H1 (cell line): Measurements from ENCODE around the gene THSD1. TPM values are rescaled to one million over a fixed set of nuclear protein-coding genes. Genes with fewer than 3 reads are reported as not detected.
"Not testable (repeated sequence)": the region's sequence is repeated elsewhere in the genome, so short reads cannot be mapped to it uniquely, and the experiment has no call there.

Experiments used
- CTCF ChIA-PET: fragments of 300-600 bp; sonication (Branson Sonifier 250); formaldehyde crosslinking; loops from one replicate; lab custom pipeline; 2021; ENCODE audit not compliant: partially characterized antibody; lab: Charles Lee
- POLR2A ChIA-PET: fragments of 300-600 bp; sonication (Branson Sonifier 250); formaldehyde crosslinking; loops from one replicate; lab custom pipeline; 2021; ENCODE audit warnings: inconsistent platforms; ENCODE audit not compliant: partially characterized antibody; lab: Charles Lee
- DNase-seq, 2 experiments: peaks; one replicate each; pipeline versions ENCODE4 v3.0.0 to v3.0.0-alpha.2; 2010 to 2022; ENCODE audit warnings: low spot score in 2 of 2, low read depth in 1 of 2, mixed read lengths in 1 of 2
- FAIRE-seq: peaks from 2 replicates; lab custom pipeline; 2011; peaks lifted over from hg19 to GRCh38; lab: Jason Lieb, UNC
- H2AFZ ChIP-seq: 2 replicates; pipeline ENCODE4 v1.8.1; 2012; ENCODE audit warnings: low read length, inconsistent platforms
- H2AK5ac ChIP-seq: 2 replicates; pipeline ENCODE4 v1.6.1; 2013; ENCODE audit warnings: low read depth, low read length
- H2BK120ac ChIP-seq: replicated peaks from 2 replicates; pipeline ENCODE3; 2013; ENCODE audit warnings: low read depth, low read length, inconsistent platforms
- H2BK12ac ChIP-seq: 2 replicates; pipeline ENCODE4 v1.6.1; 2013; ENCODE audit warnings: low read depth, low read length
- H2BK15ac ChIP-seq: 2 replicates; pipeline ENCODE4 v1.6.1; 2013; ENCODE audit warnings: low read length
- H2BK20ac ChIP-seq: 2 replicates; pipeline ENCODE4 v1.6.1; 2013; ENCODE audit warnings: low read length
- H2BK5ac ChIP-seq: 2 replicates; pipeline ENCODE4 v1.6.1; 2013; ENCODE audit warnings: low read depth, low read length
- H3K14ac ChIP-seq: 2 replicates; pipeline ENCODE4 v1.6.1; 2013; ENCODE audit warnings: inconsistent platforms; ENCODE audit not compliant: insufficient read length
- H3K18ac ChIP-seq: 2 replicates; pipeline ENCODE4 v1.6.1; 2013; ENCODE audit warnings: low read length; ENCODE audit errors: extremely low read depth
- H3K23ac ChIP-seq: 2 replicates; pipeline ENCODE4 v1.6.1; 2013; ENCODE audit warnings: inconsistent platforms; ENCODE audit not compliant: insufficient read length
- H3K23me2 ChIP-seq: 2 replicates; pipeline ENCODE4 v1.6.1; 2013; ENCODE audit warnings: low read depth, low read length
- H3K27ac ChIP-seq: 2 replicates; pipeline ENCODE4 v1.6.1; 2011; ENCODE audit warnings: low read depth, low read length, inconsistent platforms
- H3K27me3 ChIP-seq, 4 experiments: replicated peaks in 1 of 4; 1 replicate in 1 of 4; 2 replicates in 3 of 4; pipeline versions ENCODE4 v1.6.1 to v1.8.1; 2011 to 2013; ENCODE audit warnings: low read length in 3 of 4, mild to moderate bottlenecking in 3 of 4, inconsistent platforms in 2 of 4, mixed read lengths in 2 of 4, moderate library complexity in 1 of 4; ENCODE audit not compliant: control insufficient read depth in 3 of 4, insufficient read depth in 3 of 4; ENCODE audit errors: extremely low read depth in 1 of 4
- H3K36me3 ChIP-seq, 4 experiments: 2 replicates each; pipeline versions ENCODE4 v1.6.1 to v1.8.1; 2011 to 2013; ENCODE audit warnings: mild to moderate bottlenecking in 4 of 4, low read length in 3 of 4, moderate library complexity in 2 of 4, control low read depth in 1 of 4, inconsistent platforms in 1 of 4; ENCODE audit not compliant: insufficient read depth in 4 of 4, control insufficient read depth in 2 of 4
- H3K4ac ChIP-seq: replicated peaks from 2 replicates; pipeline ENCODE3; 2013; ENCODE audit warnings: low read length, low read depth, mixed read lengths, inconsistent platforms; ENCODE audit not compliant: insufficient read length
- H3K4me1 ChIP-seq, 4 experiments: replicated peaks in 1 of 4; 1 replicate in 1 of 4; 2 replicates in 3 of 4; pipeline versions ENCODE4 v1.6.1 to v1.8.1; 2011 to 2013; ENCODE audit warnings: low read length in 3 of 4, inconsistent platforms in 2 of 4, mixed read lengths in 1 of 4; ENCODE audit not compliant: insufficient read depth in 4 of 4, control insufficient read depth in 3 of 4
- H3K4me2 ChIP-seq, 2 experiments: 2 replicates each; pipeline versions ENCODE4 v1.6.1 to v1.8.1; 2011 to 2013; ENCODE audit warnings: low read depth in 2 of 2, low read length in 2 of 2, control low read depth in 1 of 2, inconsistent platforms in 1 of 2, mild to moderate bottlenecking in 1 of 2; ENCODE audit not compliant: insufficient read depth in 1 of 2
- H3K4me3 ChIP-seq, 4 experiments: fragments of 200-600, 300-600 bp in 1 of 4; sonication (generic), shearing (Covaris generic), sonication (Bioruptor Twin) in 1 of 4; 2 replicates each; pipeline versions ENCODE4 v1.5.1 to v1.8.1; 2011 to 2016; ENCODE audit warnings: low read length in 4 of 4, low read depth in 3 of 4, control low read depth in 2 of 4, inconsistent platforms in 2 of 4, mild to moderate bottlenecking in 2 of 4, mixed read lengths in 1 of 4, moderate library complexity in 1 of 4; ENCODE audit not compliant: insufficient read depth in 2 of 4; ENCODE audit errors: extremely low read depth in 1 of 4
- H3K56ac ChIP-seq: replicated peaks from 2 replicates; pipeline ENCODE3; 2013; ENCODE audit warnings: low read depth, mild to moderate bottlenecking, mixed read lengths, low read length, inconsistent platforms; ENCODE audit not compliant: insufficient read length
- H3K79me1 ChIP-seq: 2 replicates; pipeline ENCODE4 v1.6.1; 2013; ENCODE audit warnings: low read depth, low read length, control low read depth
- H3K79me2 ChIP-seq, 2 experiments: 2 replicates each; pipeline versions ENCODE4 v1.6.1 to v1.8.1; 2012 to 2013; ENCODE audit warnings: low read length in 2 of 2, mild to moderate bottlenecking in 2 of 2, inconsistent platforms in 1 of 2; ENCODE audit not compliant: insufficient read depth in 2 of 2, control insufficient read depth in 1 of 2
- H3K9ac ChIP-seq, 4 experiments: replicated peaks in 1 of 4; 1 replicate in 1 of 4; 2 replicates in 3 of 4; pipeline versions ENCODE4 v1.6.1 to v1.8.1; 2011 to 2013; ENCODE audit warnings: low read depth in 3 of 4, low read length in 3 of 4, control low read depth in 2 of 4, mild to moderate bottlenecking in 2 of 4, moderate library complexity in 2 of 4, inconsistent platforms in 1 of 4; ENCODE audit errors: extremely low read depth in 1 of 4
- H3K9me3 ChIP-seq, 2 experiments: 2 replicates each; pipeline versions ENCODE4 v1.6.1 to v1.8.1; 2012 to 2013; ENCODE audit warnings: mild to moderate bottlenecking in 2 of 2, moderate library complexity in 2 of 2, control low read depth in 1 of 2, inconsistent platforms in 1 of 2, low read depth in 1 of 2, low read length in 1 of 2, mixed read lengths in 1 of 2; ENCODE audit not compliant: insufficient read depth in 2 of 2
- H4K20me1 ChIP-seq, 2 experiments: replicated peaks in 1 of 2; 2 replicates each; pipeline versions ENCODE3 to v1.8.1; 2011 to 2013; ENCODE audit warnings: inconsistent platforms in 2 of 2, low read length in 2 of 2, mild to moderate bottlenecking in 1 of 2; ENCODE audit not compliant: insufficient read depth in 2 of 2, control insufficient read depth in 1 of 2
- H4K5ac ChIP-seq: 2 replicates; pipeline ENCODE4 v1.6.1; 2013; ENCODE audit warnings: low read length, low read depth, mixed read lengths, inconsistent platforms; ENCODE audit not compliant: insufficient read length
- H4K8ac ChIP-seq: 2 replicates; pipeline ENCODE4 v1.8.0; 2013; ENCODE audit warnings: mild to moderate bottlenecking, moderate library complexity, low read length, inconsistent platforms; ENCODE audit not compliant: insufficient read depth; ENCODE audit errors: extremely low read depth
- H4K91ac ChIP-seq: replicated peaks from 2 replicates; pipeline ENCODE3; 2013; ENCODE audit warnings: low read length, mixed read lengths, inconsistent platforms; ENCODE audit not compliant: insufficient read length
- WGBS, 2 experiments: shearing (Covaris generic) in 1 of 2; methylation state at CpG; one replicate each; pipeline versions ENCODE4 v1.1.6 to v1.1.7; 2013 to 2015; ENCODE audit warnings: low lambda C conversion rate in 2 of 2, mixed read lengths in 2 of 2, inconsistent platforms in 1 of 2, low coverage in 1 of 2, missing lambda C conversion rate in 1 of 2; ENCODE audit not compliant: insufficient replicate concordance in 2 of 2, insufficient coverage in 1 of 2, insufficient read length in 1 of 2; ENCODE audit errors: extremely low coverage in 1 of 2, missing lambda C conversion rate in 1 of 2; 5-methylcytosine and 5-hydroxymethylcytosine counted together
- polyA plus RNA-seq, 7 experiments: library from polyadenylated mRNA; depleted of rRNA in 3 of 7; stranded (reverse) in 5 of 7; unstranded in 2 of 7; fragments of >200 nt in 5 of 7; fragments of 200-250 nt in 2 of 7; gene quantifications; 1 replicate in 5 of 7; 2 replicates in 1 of 7; 4 replicates in 1 of 7; pipeline versions ENCODE4 v1.2.1 to v1.2.3, GENCODE V29; 2011 to 2013; ENCODE audit warnings: missing spikeins in 2 of 7, mixed read lengths in 2 of 7
- total RNA-seq: library from RNA; stranded (reverse); fragmentation: NEBNext Ultra II Directional; extraction: Animal tissue kit (Norgen Biotek cat#: 25700); gene quantifications from 2 replicates; pipeline ENCODE4 v1.2.1, GENCODE V29; 2021

The THSD1 gene
- total and polyA plus RNA-seq, 2 of the 8 experiments (the other 6 are each of a cell fraction or from before 2014, with no cell fraction given) = 0.17 to 0.35 TPM

- H3K23ac ChIP-seq, H4K8ac ChIP-seq, FAIRE-seq, H2BK5ac ChIP-seq, H3K79me2 ChIP-seq, H3K18ac ChIP-seq, DNase-seq, H3K27me3 ChIP-seq, H3K4me2 ChIP-seq, H3K23me2 ChIP-seq, H3K79me1 ChIP-seq, H2AK5ac ChIP-seq, H3K9me3 ChIP-seq, H3K56ac ChIP-seq, H3K4ac ChIP-seq, H2AFZ ChIP-seq, H4K91ac ChIP-seq, H2BK120ac ChIP-seq, H2BK15ac ChIP-seq, H2BK20ac ChIP-seq, H3K4me3 ChIP-seq, H4K20me1 ChIP-seq, H3K4me1 ChIP-seq, H4K5ac ChIP-seq, POLR2A ChIA-PET, H3K36me3 ChIP-seq, H2BK12ac ChIP-seq, H3K9ac ChIP-seq, H3K27ac ChIP-seq, H3K14ac ChIP-seq: not testable (repeated sequence)
- 91% methylated on average over 1 of the region's 1 CpG; no CpG with 5 or more reads in 1 of the 2 experiments for WGBS, 2 experiments
- CTCF ChIA-PET = interaction anchor here (1.4 kb wide), 1 partner anchor 26 kb away, joined by 3 read pairs; no protein-coding TSS in a partner anchor
Measured at GRCh38 chr13:52373277-52373676, 32.7 kb downstream of the THSD1 start.
